HUDEP-2 (cell line): ENCODE results near the gene MDM2.

Experiments used
- DNase-seq, 76 experiments: peaks; one replicate each; lab custom pipeline; 2025; ENCODE audit not compliant: unreplicated experiment in 76 of 76; lab: John Stamatoyannopoulos, UW

Gene MDM2

GRCh38 chr12:68870443-68870842 is 62.5 kb downstream of the MDM2 start:
- no peak for DNase-seq

- DNase-seq = no peak
These were observed 63.4 kb downstream of the MDM2 start for GRCh38 chr12:68871396-68871795.

GRCh38 chr12:68871921-68872320 is 63.9 kb downstream of the MDM2 start:
- peak in 1 of 76 experiments; percentile 5 for DNase-seq

GRCh38 chr12:68873316-68873715 is 65.3 kb downstream of the MDM2 start:
- no peak for DNase-seq

GRCh38 chr12:68876461-68876860 is 68.5 kb downstream of the MDM2 start:
- no peak for DNase-seq

GRCh38 chr12:68877583-68877982 is 69.6 kb downstream of the MDM2 start:
- DNase-seq = no peak

GRCh38 chr12:68878283-68878682 is 70.3 kb downstream of the MDM2 start:
- no peak for DNase-seq

- no peak for DNase-seq
These were observed 70.9 kb downstream of the MDM2 start for GRCh38 chr12:68878846-68879245.

GRCh38 chr12:68880660-68881325 is 72.8 kb downstream of the MDM2 start:
- DNase-seq = no peak

GRCh38 chr12:68882251-68882964 is 74.4 kb downstream of the MDM2 start:
- DNase-seq = no peak

GRCh38 chr12:68883151-68883550 is 75.2 kb downstream of the MDM2 start:
- DNase-seq = no peak

GRCh38 chr12:68884251-68884650 is 76.3 kb downstream of the MDM2 start:
- no peak for DNase-seq

- DNase-seq = no peak
These were observed 77.4 kb downstream of the MDM2 start for GRCh38 chr12:68885381-68885780.

- DNase-seq = no peak
These were observed 78.9 kb downstream of the MDM2 start for GRCh38 chr12:68886636-68887572.

- DNase-seq = no peak
These were observed 79.7 kb downstream of the MDM2 start for GRCh38 chr12:68887641-68888040.

GRCh38 chr12:68888243-68888642 is 80.3 kb downstream of the MDM2 start:
- DNase-seq = no peak

- DNase-seq = no peak
These were observed 82.7 kb downstream of the MDM2 start for GRCh38 chr12:68890701-68891113.

- no peak for DNase-seq
These were observed 83.2 kb downstream of the MDM2 start for GRCh38 chr12:68891141-68891540.

- DNase-seq = no peak
These were observed 85.2 kb downstream of the MDM2 start for GRCh38 chr12:68893201-68893600.

- no peak for DNase-seq
These were observed 85.8 kb downstream of the MDM2 start for GRCh38 chr12:68893741-68894140.

- no peak for DNase-seq
These were observed 86.4 kb downstream of the MDM2 start for GRCh38 chr12:68894276-68894855.
